T-helper 1 cell (primary cell): Measurements from ENCODE around the gene PTPRCAP.
"Not testable (repeated sequence)": the region's sequence is repeated elsewhere in the genome, so short reads cannot be mapped to it uniquely, and the experiment has no call there.

Experiments used
- DNase-seq, 5 donors: peaks; one replicate each; pipeline ENCODE4 v3.0.0-alpha.2; 2012 to 2020
- total RNA-seq, 4 donors: gene quantifications; one replicate each; lab custom pipeline; 2026; lab: John Stamatoyannopoulos, UW

Gene PTPRCAP
- 0 reads per million in 4 donors for total RNA-seq

GRCh38 chr11:67437082-67437808 lies at the start of gene PTPRCAP:
PTPRCAP (minus strand) TSS chr11:67437682; CDS start chr11:67437619, 63 bp downstream.
- peak; percentile 62 to 84 (median 71) for DNase-seq

GRCh38 chr11:67486481-67487195 lies 49.2 kb upstream of the PTPRCAP start:
- DNase-seq = peak in 1 of 5 donors; percentile 43

- DNase-seq = peak in 1 of 5 donors; percentile 86
These were observed 48.4 kb upstream of the PTPRCAP start for GRCh38 chr11:67485873-67486361.

GRCh38 chr11:67484847-67485311 lies 47.4 kb upstream of the PTPRCAP start:
- peak in 4 of 5 donors; percentile 49 to 72 (median 52) for DNase-seq

GRCh38 chr11:67483831-67484665 lies 46.6 kb upstream of the PTPRCAP start:
- peak in 3 of 5 donors; percentile 28 to 82 (median 49) for DNase-seq

- peak; percentile 90 to 99 (median 95) for DNase-seq
These were observed 45.6 kb upstream of the PTPRCAP start, which contains the start of gene AIP for GRCh38 chr11:67482827-67483798. AIP (plus strand) TSS chr11:67483026; CDS start chr11:67483159, 133 bp downstream.

- DNase-seq = no peak
These were observed 44.9 kb upstream of the PTPRCAP start for GRCh38 chr11:67482275-67482826.

GRCh38 chr11:67477344-67478050 lies 40.0 kb upstream of the PTPRCAP start:
- DNase-seq = not testable (repeated sequence)

- DNase-seq = not testable (repeated sequence)
These were observed 39.2 kb upstream of the PTPRCAP start for GRCh38 chr11:67476692-67477091.

- no peak for DNase-seq
These were observed 35.4 kb upstream of the PTPRCAP start for GRCh38 chr11:67472882-67473281.

- DNase-seq = no peak
These were observed 33.0 kb upstream of the PTPRCAP start for GRCh38 chr11:67470337-67471002.

GRCh38 chr11:67469508-67469811 lies 32.0 kb upstream of the PTPRCAP start:
- DNase-seq = no peak

- DNase-seq = peak; percentile 80 to 92 (median 89)
These were observed 31.5 kb upstream of the PTPRCAP start, which contains the start of gene TMEM134 for GRCh38 chr11:67468759-67469507. TMEM134 (minus strand) TSS chr11:67469251; CDS start chr11:67469192, 59 bp downstream.

- no peak for DNase-seq
These were observed 30.9 kb upstream of the PTPRCAP start for GRCh38 chr11:67468456-67468758.

- no peak for DNase-seq
These were observed 30.6 kb upstream of the PTPRCAP start for GRCh38 chr11:67468056-67468455.

GRCh38 chr11:67466962-67467771 lies 29.7 kb upstream of the PTPRCAP start:
- no peak for DNase-seq

- DNase-seq = no peak
These were observed 28.9 kb upstream of the PTPRCAP start for GRCh38 chr11:67466367-67466766.

GRCh38 chr11:67465530-67465929 lies 28.0 kb upstream of the PTPRCAP start:
- DNase-seq = not testable (repeated sequence)
